GM19099 (cell line): ENCODE data around the gene HOXA3.

Experiments used
- POLR2A ChIP-seq: IDR thresholded peaks from 3 replicates; pipeline ENCODE4 v1.6.1; 2011; ENCODE audit warnings: low read depth; ENCODE audit not compliant: insufficient read length; ENCODE audit errors: extremely low read depth

HOXA3 gene

DNA sequence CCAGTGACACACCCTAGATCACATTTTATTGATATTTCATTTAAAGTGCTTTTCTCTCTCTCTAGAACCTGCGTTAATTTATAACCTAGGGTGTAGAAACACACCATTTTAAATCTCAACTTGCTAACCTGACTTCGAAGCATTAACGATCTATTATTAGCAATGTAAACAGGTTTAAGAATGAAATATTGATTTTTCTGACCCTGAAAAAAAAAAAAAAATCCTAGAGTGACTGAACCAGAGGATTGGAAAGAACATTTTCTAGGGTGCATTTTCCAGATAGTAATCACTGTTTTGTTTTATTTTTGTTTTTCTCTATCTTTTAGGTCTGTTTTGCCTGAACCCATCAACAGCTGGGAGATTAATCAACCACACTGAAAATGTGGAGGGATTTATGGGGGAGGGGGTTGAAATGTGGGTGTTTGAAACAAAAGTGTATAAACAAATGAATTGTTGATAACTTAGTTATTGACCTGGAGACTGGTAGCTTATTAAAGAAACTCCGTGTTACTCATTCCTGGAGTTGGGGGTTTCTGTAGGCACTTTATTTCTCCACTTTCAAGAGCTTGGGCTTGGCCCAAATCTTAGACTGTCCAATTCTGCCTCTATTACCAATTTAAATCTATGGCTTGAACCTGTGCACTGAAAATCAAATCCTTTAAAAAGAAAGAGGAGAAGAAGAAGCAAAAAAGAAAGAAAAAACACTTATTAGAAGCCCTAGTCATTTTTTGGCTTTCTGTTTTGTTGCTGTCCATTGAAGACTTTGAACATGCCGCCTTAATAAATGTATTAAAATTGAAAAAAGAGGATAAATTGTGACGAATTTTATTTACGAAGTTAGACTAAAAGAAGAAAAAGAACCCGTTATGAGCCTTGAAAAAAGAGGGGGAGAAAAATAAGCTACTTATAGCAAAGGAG, 52.7 kb downstream of the HOXA3 start:
- no peak for TF ChIP-seq POLR2A

DNA sequence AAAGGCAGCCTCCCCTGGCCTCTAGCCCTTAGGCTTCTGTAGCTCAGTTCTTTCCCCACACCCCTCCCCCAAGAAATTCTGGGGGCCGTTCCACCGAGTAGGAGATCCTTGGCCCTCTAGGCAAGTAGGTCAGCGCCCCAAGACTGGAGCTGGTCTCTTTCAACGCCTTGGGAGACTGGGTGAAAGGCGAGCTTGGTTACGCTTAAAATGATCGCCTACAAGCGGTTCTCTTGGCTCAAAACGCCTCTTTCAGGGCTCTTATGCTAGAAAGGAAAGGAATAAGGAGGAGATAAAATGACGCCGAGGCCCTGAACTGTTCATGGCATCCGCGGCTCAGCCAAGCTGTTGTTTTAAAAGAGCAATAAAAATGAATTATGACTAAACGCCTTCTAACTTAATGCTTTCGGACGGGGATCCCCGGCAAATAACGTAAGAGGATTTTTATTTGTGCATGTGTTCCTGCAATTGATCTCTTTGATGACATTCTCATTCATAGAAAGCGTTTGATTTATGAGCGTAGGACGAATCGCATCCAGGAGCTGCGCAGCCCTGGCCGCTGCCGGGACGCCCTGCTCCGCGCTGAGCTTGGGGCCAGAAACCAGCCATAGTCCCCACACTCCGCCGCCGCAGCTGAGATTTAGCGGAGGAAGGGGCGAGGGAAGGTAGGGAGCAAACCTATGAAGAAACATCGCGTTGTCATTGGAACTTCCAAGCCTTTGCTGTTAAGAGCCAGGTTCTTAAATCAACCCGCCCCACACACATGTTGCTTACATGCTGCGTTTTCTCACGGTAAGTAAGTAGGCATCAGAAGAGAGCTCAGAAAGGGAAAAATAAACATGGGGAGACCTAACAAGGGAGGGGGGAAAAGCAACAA, 53.6 kb downstream of the HOXA3 start:
- no peak for TF ChIP-seq POLR2A

DNA sequence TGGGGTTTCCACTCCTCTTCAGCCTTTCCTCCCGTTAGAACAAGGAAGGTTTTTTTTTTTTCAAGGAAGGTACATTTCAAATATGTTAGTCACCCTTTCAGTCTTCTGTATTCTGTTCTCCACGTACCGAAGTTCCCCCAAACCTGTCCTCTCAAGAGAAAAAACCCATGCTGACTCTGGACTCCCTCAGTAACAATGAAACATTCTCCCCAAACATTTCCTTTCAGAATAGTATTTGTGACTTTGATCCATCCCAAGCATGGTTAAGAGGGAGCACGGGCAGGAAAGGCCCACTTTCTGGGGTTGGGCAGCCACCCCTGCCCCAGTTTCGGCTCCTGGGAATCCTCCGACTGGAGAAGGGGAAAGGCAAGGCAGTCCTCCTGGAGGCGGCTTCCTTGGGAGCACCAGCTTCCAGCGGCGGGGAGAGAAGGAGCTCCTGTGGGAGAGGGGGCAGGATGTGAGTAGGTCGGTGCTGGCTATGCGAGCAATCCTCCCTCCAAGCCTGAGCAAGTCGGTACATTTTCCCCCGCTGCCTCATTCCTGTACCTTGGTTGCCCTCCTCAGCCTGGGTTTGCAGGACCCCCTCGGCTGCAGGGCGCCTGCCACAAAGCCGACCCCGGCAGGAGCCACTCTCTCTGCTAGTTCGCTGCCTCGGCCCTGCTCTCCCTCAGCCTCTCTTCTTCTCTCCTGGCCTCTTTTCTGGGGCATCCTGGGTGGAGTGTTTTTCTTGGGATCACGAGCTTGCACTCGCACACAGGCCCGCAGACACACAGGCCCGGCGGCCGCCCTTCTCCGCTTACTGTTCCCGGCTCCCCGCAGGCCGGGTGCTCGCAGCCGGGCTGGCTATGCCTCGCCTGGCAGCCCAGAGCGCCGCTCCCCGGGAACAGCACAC, 54.5 kb downstream of the HOXA3 start:
- TF ChIP-seq POLR2A: no peak

DNA sequence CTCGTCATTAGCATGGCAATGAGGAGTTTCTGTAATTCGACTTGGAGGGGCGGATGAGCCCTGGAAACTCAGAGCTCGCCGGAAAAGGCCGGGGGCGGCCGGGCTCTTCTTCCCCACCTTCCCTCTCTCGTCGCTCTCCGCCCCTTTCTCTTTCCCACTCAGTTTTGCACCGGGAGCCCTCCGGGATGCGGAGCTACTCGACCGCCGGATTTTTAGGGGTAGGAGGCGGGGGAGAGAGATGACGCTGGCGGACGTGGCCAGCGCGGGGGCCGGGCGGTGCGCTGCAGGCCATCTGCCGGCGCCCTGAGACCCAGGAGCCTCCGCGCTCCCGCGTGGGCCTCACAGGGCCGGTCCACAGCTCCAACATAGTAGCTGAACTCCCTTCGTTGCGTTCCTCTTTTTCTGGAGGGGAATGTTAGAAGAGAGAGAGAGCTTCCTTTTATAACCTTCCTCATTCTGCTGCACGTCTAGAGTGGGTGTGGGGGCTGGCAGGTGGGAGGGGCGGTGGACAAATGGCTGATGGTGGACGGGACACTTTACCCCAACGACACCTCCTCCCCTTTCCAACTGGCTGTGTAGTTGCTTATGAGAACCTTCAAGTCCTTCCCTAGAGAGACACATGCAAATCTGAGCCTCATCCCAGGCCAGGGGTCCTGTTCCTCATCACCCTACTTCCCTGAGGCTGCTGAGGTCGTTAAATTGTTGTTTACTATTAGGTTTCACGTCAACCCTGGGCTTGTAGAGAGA, 55.4 kb downstream of the HOXA3 start:
- no peak for TF ChIP-seq POLR2A

DNA sequence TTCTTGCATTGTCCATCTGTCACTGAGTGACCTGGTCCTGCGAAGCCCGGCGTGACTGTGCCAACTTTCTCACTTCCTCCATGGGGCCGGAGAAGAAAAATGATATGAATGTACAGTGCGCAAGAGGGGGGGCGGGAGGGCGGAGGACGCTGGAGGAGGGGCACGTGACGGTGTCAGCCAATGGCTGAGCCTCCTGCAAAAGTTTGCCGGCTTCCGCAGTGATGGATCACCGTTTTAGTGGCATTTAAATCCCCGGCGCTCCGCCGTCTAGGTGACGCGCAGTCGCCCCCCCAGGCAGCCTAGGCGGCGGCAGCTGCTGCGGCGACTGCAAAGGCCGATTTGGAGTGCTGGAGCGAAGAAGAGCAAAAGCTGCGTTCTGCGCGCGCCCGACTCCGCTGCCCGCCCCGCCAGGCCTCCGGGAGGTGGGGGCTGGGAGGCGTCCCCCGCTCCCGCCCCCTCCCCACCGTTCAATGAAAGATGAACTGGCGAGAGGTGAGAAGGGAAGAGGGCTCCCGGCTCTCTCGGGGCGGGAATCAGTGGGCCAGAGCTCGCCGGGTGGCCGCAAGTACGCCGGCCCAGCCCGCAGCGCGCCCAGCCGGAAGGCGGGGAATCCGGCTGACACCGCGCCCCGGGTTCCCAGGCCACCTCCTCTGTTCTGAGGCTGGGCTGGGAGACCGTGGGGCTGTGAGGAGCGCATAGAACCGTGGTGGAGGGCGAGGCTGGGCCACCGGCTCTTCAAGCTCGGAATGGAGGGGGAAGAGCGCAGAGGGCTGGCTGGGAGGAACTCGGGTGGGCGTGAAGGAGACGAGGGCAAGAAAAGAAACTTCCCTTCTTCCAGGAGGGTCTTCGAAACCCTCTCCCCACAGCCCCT, 56.3 kb downstream of the HOXA3 start, which contains the start of gene HOXA1:
Gene HOXA1, minus strand, starts transcription at position 104 of the 871 bp plus-strand sequence. Its CDS starts 88 bp downstream, at position 16.
- TF ChIP-seq POLR2A: peak; percentile 44

DNA sequence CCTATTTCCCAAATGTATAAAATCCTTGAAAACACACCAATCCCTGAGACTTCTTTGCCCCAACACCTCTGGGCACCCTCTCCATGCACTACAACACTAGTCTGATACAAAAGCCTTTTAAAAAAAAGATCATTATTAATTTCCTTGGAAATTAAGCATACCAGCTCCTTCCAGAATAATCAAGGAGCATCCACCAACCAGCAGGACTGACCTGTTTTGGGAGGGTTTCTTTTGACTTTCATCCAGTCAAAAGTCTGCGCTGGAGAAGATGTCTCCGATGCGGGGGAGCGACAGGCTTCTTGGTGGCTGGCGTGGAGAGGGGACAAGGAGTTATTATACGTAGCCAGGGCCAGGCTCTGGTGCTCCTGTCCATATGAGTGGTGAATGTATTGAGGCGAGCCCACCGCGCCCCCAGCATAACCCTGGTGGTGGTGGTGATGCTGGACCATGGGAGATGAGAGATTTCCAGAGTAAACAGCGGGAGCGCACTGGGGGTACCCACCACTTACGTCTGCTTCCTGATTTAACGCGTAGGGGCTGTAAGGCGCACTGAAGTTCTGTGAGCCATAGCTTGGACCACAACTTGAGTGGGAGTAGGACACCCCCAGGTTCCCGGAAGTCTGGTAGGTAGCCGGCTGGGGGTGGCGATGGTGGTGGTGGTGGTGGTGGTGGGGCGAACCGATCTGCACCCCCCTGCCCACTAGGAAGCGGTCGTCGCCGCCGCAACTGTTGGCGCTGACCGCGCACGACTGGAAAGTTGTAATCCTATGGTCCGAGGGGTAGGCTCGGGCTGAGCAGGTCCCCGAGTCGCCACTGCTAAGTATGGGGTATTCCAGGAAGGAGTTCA, 57.1 kb downstream of the HOXA3 start:
- no peak for TF ChIP-seq POLR2A

DNA sequence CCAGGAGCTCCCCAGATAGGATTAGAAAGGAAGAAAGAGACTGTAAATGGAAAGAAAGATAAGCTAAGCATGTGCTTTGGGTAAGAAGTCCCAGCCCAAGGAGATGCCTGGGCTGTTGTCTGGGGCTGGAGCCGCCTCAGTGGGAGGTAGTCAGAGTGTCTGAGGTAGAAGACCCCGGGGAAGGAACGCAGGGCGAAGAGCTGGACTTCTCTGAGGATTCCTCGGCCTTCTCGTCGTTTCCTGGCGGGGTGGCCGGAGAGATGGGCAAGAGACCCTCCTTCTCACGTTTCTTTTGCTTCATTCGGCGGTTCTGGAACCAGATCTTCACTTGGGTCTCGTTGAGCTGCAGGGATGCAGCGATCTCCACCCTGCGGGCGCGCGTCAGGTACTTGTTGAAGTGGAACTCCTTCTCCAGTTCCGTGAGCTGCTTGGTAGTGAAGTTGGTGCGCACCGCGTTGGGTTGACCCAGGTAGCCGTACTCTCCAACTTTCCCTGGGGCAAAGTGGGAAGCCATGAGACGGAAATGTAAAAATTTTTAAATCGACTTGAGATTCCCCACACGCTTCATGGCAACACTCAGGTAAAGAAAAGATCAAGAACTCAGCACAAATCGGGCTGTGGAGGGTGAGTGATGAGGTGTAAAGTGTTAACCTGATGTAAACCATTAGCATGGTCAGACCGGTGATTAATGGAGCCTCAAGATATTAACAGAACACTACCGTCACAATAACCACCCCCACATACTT, 57.9 kb downstream of the HOXA3 start:
- no peak for TF ChIP-seq POLR2A

DNA sequence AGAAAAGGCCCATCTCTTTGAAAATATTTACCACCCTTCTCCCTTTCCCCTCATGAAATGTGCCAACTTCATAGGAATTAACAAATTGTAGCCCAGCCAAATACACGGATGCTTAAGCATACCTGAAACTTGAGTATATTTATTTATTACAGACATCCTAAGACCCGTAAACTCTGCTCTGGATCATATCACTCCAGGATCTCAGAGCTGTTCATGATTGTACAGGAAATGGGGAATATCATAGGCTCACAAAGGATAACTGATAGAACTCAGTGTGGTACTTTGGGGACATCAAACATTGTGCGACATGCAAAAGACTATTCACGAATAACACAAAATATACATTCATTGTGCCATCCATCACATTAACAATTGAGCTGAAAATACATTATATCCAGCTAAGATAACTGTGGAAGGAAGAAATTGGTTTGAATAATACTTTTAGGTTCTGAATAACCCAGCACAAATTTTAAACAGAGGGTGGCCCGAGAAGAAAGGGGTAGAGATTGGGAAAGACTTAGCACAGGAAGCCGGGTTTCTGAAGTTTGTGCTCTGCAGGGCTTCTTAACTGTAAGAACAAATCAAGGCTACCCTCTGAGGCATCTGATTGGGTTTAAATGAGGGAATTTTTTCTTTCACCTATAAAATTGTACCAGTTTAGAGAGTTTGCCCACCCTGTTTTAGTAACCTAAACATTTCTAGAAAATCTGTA, 59.0 kb downstream of the HOXA3 start:
- TF ChIP-seq POLR2A: no peak

DNA sequence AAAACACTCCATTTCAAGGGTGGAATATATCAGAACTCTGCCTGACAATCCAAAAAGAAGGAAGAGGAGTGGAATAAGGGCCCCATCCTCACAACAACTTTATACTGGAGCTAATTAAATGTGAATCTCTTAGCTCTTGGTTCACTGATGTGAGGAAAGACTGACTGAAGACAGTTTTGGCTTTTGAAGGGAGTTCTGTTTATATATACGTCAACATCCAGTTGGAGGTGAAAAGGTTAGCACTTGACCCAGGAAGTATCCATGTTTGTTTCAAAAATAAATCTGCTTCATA, 59.6 kb downstream of the HOXA3 start:
- TF ChIP-seq POLR2A: no peak

DNA sequence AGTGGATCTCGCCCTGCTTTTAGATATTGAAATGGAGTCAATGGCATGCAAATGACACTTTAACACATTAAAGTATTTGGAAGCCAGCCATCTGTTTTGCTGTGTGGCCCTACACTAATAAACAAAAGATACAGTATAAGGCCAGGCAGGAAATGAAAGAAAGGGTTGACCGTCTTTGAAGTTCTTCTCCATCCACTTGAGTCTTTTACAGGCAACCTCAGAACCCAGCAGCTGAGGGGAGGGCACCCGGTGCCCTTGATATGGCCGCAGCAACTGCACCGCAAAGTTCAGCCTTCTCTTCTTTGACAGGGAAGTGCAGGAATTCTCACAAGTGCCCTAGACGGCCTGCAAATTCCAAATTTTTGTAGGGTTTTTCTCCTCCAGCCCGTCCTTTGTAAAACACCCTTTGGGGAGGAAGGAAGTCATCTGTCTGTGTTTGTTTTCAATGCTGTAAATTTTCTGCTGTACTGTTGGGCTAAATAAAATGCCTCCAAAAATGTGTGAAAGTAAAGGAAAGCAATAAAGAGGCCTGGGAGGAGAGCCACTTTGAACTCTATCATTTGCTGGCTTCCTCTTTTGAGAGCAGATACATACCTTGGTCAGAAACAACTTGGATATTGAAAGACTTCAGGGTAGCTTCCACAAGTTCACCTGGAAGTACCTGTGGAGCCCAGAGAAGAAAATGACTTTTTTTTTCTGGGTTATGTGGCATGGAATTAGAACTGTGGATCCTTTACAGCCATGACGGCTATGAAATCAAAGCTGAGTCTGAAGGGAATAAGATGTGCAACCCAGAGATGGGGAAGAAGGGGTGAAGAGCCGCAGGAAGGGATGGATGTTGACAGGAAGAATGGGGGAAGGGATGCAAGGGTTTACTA, 60.2 kb downstream of the HOXA3 start:
- no peak for TF ChIP-seq POLR2A
